Measurements from ENCODE around the gene HNRNPF. TPM values are rescaled to one million over a fixed set of nuclear protein-coding genes. Genes with fewer than 3 reads are reported as not detected.
A peak's percentile ranks its signal among the peaks of the same experiment; 100 is the strongest.

Gene HNRNPF
- total and polyA plus RNA-seq, 7 donors, result 101 to 194 (median 134) TPM

DNA sequence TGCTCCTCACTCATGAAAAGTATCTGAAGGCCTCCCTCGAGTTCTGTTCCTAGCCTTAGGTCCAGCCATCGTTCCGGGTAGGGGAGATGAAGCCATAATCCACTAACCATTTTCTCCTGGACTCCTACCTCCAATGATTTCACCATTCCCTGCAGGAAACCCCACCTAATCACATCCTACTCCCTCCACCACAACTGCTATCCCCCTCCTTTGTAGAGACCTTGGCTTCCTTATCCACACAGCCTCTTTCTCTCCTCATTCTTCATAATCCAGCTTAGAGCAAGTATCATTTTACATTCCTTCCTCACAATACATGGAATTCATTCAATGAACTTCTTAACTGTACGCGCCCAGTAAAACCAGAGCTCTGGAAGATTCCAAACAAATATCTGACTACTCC is 18.7 kb downstream of the HNRNPF start:
- Histone ChIP-seq H3K36me3 (peaks cover 15 to 97% (median 68%) of the 10 kb centered on the region in 4 donors), H3K27ac (no peak overlapping the region), H3K9me3 (no peaks in the 10 kb centered on the region), H3K4me3 (no peak overlapping the region), H3K4me1 (peaks cover 0 to 22% (median 18%) of the 10 kb centered on the region in 4 donors), H3K27me3 (no peaks in the 10 kb centered on the region)
- TF ChIP-seq, protein P1, sequence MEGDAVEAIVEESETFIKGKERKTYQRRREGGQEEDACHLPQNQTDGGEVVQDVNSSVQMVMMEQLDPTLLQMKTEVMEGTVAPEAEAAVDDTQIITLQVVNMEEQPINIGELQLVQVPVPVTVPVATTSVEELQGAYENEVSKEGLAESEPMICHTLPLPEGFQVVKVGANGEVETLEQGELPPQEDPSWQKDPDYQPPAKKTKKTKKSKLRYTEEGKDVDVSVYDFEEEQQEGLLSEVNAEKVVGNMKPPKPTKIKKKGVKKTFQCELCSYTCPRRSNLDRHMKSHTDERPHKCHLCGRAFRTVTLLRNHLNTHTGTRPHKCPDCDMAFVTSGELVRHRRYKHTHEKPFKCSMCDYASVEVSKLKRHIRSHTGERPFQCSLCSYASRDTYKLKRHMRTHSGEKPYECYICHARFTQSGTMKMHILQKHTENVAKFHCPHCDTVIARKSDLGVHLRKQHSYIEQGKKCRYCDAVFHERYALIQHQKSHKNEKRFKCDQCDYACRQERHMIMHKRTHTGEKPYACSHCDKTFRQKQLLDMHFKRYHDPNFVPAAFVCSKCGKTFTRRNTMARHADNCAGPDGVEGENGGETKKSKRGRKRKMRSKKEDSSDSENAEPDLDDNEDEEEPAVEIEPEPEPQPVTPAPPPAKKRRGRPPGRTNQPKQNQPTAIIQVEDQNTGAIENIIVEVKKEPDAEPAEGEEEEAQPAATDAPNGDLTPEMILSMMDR (IDR thresholded peaks at IDR 0.05), result no peak
- TF ChIP-seq POLR2A (IDR thresholded peaks at IDR 0.05), result no peak
- TF ChIP-seq EP300 (IDR thresholded peaks at IDR 0.05), result no peak
- intact Hi-C loops (cut with DNase I), result loop anchor here (10.0 kb wide), 2 partner anchors 184 to 256 kb away; partner anchors contain the start of genes CSGALNACT2 and ZNF239
- peak; percentile 2 for DNase-seq
- WGBS, 2 donors, result 84 to 90% methylated on average over 5 of the region's 5 CpGs

GRCh38 chr10:43389867-43390266 is 19.1 kb downstream of the HNRNPF start:
- Histone ChIP-seq H3K4me1 (peaks cover 0 to 17% (median 13%) of the 10 kb centered on the region in 4 donors), H3K27me3 (no peaks in the 10 kb centered on the region), H3K4me3 (no peak overlapping the region), H3K36me3 (peaks cover 15 to 100% (median 68%) of the 10 kb centered on the region in 4 donors), H3K9me3 (no peaks in the 10 kb centered on the region), H3K27ac (no peak overlapping the region)
- DNase-seq, result peak; percentile 33
- intact Hi-C loops (cut with DNase I), result loop anchor here (10.0 kb wide), 2 partner anchors 185 to 255 kb away; partner anchors contain the start of genes CSGALNACT2 and ZNF239
- TF ChIP-seq POLR2A (IDR thresholded peaks at IDR 0.05) (no peak), EP300 (IDR thresholded peaks at IDR 0.05) (no peak), POLR2AphosphoS5 (IDR thresholded peaks at IDR 0.05) (no peak)
- TF ChIP-seq, protein P1 (IDR thresholded peaks at IDR 0.05), result no peak
- WGBS, 2 donors, result 58 to 77% methylated on average over 3 of the region's 3 CpGs

- intact Hi-C loops (cut with DNase I), result no loop called here
- H3K9me3 ChIP-seq, result no peaks in the 10 kb centered on the region
- H3K27me3 ChIP-seq, result no peaks in the 10 kb centered on the region
- H3K36me3 ChIP-seq, result peaks cover 5 to 84% (median 56%) of the 10 kb centered on the region in 4 donors
- TF ChIP-seq EP300 (IDR thresholded peaks at IDR 0.05) (no peak), POLR2A (IDR thresholded peaks at IDR 0.05) (no peak), POLR2AphosphoS5 (IDR thresholded peaks at IDR 0.05) (no peak)
- TF ChIP-seq, protein P1 (IDR thresholded peaks at IDR 0.05), result no peak
- DNase-seq, result peak; percentile 59
- WGBS, 2 donors, result 56 to 69% methylated on average over 5 of the region's 5 CpGs
- H3K4me3 ChIP-seq, result no peak overlapping the region
- no peak overlapping the region for H3K27ac ChIP-seq
- peaks cover 0 to 12% (median 10%) of the 10 kb centered on the region in 4 donors for H3K4me1 ChIP-seq
Observed at GRCh38 chr10:43387678-43388032, 21.3 kb downstream of the HNRNPF start.

DNA sequence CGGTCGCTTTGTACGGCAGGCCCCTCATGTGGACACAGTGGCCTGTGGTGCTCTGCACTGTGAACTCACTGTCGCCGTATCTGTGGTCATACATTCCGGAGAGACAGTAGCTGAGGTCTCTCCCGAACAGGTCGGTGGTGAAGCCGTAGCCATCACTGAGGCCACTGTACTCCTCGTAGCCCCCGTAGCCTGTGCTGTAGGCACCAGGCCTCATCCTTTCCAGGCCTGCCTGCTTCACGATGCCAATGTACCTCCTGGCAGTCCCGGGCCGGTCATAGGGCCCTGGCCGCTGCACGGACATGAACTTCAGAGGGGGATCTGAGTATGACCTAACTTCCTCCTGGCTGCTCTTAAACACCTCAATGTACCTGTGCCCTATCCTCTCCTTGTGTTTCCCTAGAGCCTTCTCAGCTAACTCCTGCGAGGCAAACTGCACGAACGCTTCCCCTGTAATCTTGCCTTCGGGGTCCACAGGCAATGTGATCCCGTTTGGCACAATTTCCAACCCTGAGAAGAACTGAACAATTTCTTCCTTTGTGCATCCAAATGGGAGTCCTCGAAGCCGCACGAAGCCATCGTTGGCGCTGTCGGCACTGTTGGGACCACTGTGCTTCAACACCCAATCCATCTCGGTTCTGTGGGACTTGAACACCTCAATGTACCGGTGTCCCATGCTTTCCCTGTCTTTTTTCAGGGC is 21.9 kb downstream of the HNRNPF start:
- WGBS, 2 donors, result 92 to 95% methylated on average over 29 of the region's 29 CpGs
- Histone ChIP-seq H3K4me1 (peaks cover 0 to 12% (median 10%) of the 10 kb centered on the region in 4 donors), H3K36me3 (peaks cover 4 to 79% (median 52%) of the 10 kb centered on the region in 4 donors), H3K4me3 (no peak overlapping the region), H3K9me3 (no peaks in the 10 kb centered on the region), H3K27ac (no peak overlapping the region), H3K27me3 (no peaks in the 10 kb centered on the region)
- peak; percentile 60 for DNase-seq
- TF ChIP-seq EP300 (IDR thresholded peaks at IDR 0.05) (no peak), POLR2A (IDR thresholded peaks at IDR 0.05) (no peak), POLR2AphosphoS5 (IDR thresholded peaks at IDR 0.05) (no peak)
- TF ChIP-seq, protein P1 (IDR thresholded peaks at IDR 0.05), result no peak
- intact Hi-C loops (cut with DNase I), result no loop called here
